Ishikawa (cell line): Measurements from ENCODE around the gene LHPP.

Source experiments
- CEBPB ChIP-seq: IDR thresholded peaks from 2 replicates; pipeline ENCODE4 v1.6.1; 2012
- CREB1 ChIP-seq: IDR thresholded peaks from 2 replicates; pipeline ENCODE4 v1.6.1; 2012; ENCODE audit warnings: low read depth
- EGR1 ChIP-seq: IDR thresholded peaks from 2 replicates; pipeline ENCODE4 v1.6.1; 2012
- EP300 ChIP-seq: IDR thresholded peaks from 2 replicates; pipeline ENCODE4 v1.6.1; 2012; ENCODE audit warnings: borderline replicate concordance
- FOXM1 ChIP-seq: IDR thresholded peaks from 2 replicates; pipeline ENCODE4 v1.6.1; 2012; ENCODE audit warnings: low read depth, borderline replicate concordance
- MAX ChIP-seq: IDR thresholded peaks from 2 replicates; pipeline ENCODE4 v1.6.1; 2012
- NFIC ChIP-seq: IDR thresholded peaks from 2 replicates; pipeline ENCODE4 v1.6.1; 2012
- REST ChIP-seq: IDR thresholded peaks from 2 replicates; pipeline ENCODE4 v1.6.1; 2012; ENCODE audit warnings: low read depth, mild to moderate bottlenecking
- TAF1 ChIP-seq: IDR thresholded peaks from 2 replicates; pipeline ENCODE4 v1.6.1; 2012; ENCODE audit warnings: low read depth, mild to moderate bottlenecking
- TCF12 ChIP-seq: IDR thresholded peaks from 2 replicates; pipeline ENCODE4 v1.6.1; 2012; ENCODE audit warnings: low read depth
- TEAD4 ChIP-seq: IDR thresholded peaks from 2 replicates; pipeline ENCODE4 v1.6.1; 2012
- USF1 ChIP-seq: IDR thresholded peaks from 2 replicates; pipeline ENCODE4 v1.6.1; 2012
- YY1 ChIP-seq: IDR thresholded peaks from 2 replicates; pipeline ENCODE4 v1.6.1; 2012; ENCODE audit warnings: low read depth
- ZBTB7A ChIP-seq: IDR thresholded peaks from 2 replicates; pipeline ENCODE4 v1.6.1; 2012; ENCODE audit warnings: low read depth

- no peak for TF ChIP-seq CEBPB
- no peak for TF ChIP-seq TAF1
- no peak for TF ChIP-seq NFIC
- no peak for TF ChIP-seq FOXM1
- TF ChIP-seq EP300 = no peak
- no peak for TF ChIP-seq USF1
- TF ChIP-seq REST = no peak
- TF ChIP-seq TEAD4 = no peak
- TF ChIP-seq CREB1 = no peak
- no peak for TF ChIP-seq TCF12
- TF ChIP-seq YY1 = no peak
- TF ChIP-seq ZBTB7A = no peak
- no peak for TF ChIP-seq EGR1
- TF ChIP-seq MAX = no peak
Measured at GRCh38 chr10:124632064-124632531, 170.5 kb downstream of the LHPP start.
